ENCODE results near the gene MRPS25. TPM values are rescaled to one million over a fixed set of nuclear protein-coding genes. Genes with fewer than 3 reads are reported as not detected.

The MRPS25 gene
- total RNA-seq, 1 experiment from 2014 or later = 58.3 TPM

DNA sequence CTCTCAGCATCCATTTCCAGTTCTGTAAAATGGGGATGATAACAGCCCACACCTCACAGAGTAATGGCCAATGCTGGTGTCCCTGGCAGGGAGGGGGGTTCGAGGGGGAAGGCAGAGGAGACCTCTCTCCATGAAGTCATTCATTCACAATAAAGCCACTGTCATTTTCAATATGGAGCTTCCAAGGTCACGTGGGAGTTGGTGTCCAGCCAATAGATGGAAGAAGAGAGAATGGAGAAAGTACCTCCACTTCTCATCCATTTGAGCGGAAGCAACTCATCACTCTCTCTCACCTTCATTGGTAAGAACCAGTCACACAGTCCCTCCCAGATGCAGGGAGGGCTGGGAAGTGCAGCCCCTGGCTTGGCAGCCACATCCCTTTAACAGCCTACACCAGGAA, 48.8 kb upstream of the MRPS25 start (continued):
- TF ChIP-seq CTCF (IDR thresholded peaks at IDR 0.05 in 2 of 3, conservative IDR thresholded peaks at IDR 0.05 in 1 of 3; ENCODE audit: borderline replicate concordance in 1 of 3, insufficient read depth in 1 of 3, low read depth in 2 of 3, low read length in 2 of 3) (no peak), FOSL1 (IDR thresholded peaks at IDR 0.05; ENCODE audit: low read depth) (no peak), JUND (IDR thresholded peaks at IDR 0.05) (no peak), RAD21 (IDR thresholded peaks at IDR 0.05; ENCODE audit: low read depth) (no peak), TCF7L2 (IDR thresholded peaks at IDR 0.05; ENCODE audit: borderline replicate concordance, extremely low read depth, insufficient read depth, insufficient read length) (no peak), CBX3 (IDR thresholded peaks at IDR 0.05; ENCODE audit: low read depth) (no peak), ZNF274 (IDR thresholded peaks at IDR 0.05; ENCODE audit: low read depth, low read length) (no peak)

- no TSS peak for BruUV-seq (replicated peaks)
- H3K27me3 ChIP-seq (ENCODE audit: insufficient read depth, low read length) = no peaks in the 10 kb centered on the region
- ATAC-seq (no peak), DNase-seq (ENCODE audit: low read depth, low spot score) (no peak)
- no peak overlapping the region for H3K4me3 ChIP-seq (replicated peaks in 1 of 2; ENCODE audit: low read depth in 1 of 2, low read length in 2 of 2)
- no peaks in the 10 kb centered on the region for H3K79me2 ChIP-seq (ENCODE audit: insufficient read depth, low read length)
- POLR2A ChIA-PET = no interaction called here
- CTCF ChIA-PET = no interaction called here
- no peaks in the 10 kb centered on the region for H3K9me3 ChIP-seq (ENCODE audit: control insufficient read depth in 1 of 2, insufficient read depth in 1 of 2, low read depth in 1 of 2, low read length in 2 of 2)
- intact Hi-C loops (cut with micrococcal nuclease) = no loop called here
- H3K9ac ChIP-seq (ENCODE audit: low read length) = no peak overlapping the region
- RAD21 ChIA-PET (ENCODE audit: low non-redundant PET in 1 of 2, low total read pairs in 2 of 2, uncharacterized antibody in 2 of 2, unreplicated experiment in 2 of 2) = no interaction called here
- no peaks in the 10 kb centered on the region for H3K9me2 ChIP-seq (ENCODE audit: insufficient read depth)
- H2AFZ ChIP-seq (ENCODE audit: low read depth, low read length, poor library complexity, severe bottlenecking) = no peak overlapping the region
- peaks cover 0 to 1% of the 10 kb centered on the region in 2 experiments; a peak in 1 of 4 replicates for H3K4me1 ChIP-seq (ENCODE audit: control insufficient read depth in 1 of 2, insufficient read depth in 2 of 2, low read length in 2 of 2)
- no peak overlapping the region for H3K27ac ChIP-seq (ENCODE audit: low read depth, low read length)
- no peaks in the 10 kb centered on the region for H4K20me1 ChIP-seq (ENCODE audit: insufficient read depth)
- H3K36me3 ChIP-seq (ENCODE audit: control insufficient read depth in 1 of 2, insufficient read depth in 2 of 2, low read length in 2 of 2) = no peaks in the 10 kb centered on the region
- H3K4me2 ChIP-seq (ENCODE audit: low read length) = no peak overlapping the region
- no peak for TF ChIP-seq POLR2AphosphoS5 (IDR thresholded peaks at IDR 0.05; ENCODE audit: low read depth, low read length)
- no peak for TF ChIP-seq SRF (IDR thresholded peaks at IDR 0.05; ENCODE audit: low read depth)
- TF ChIP-seq RAD21 (IDR thresholded peaks at IDR 0.05; ENCODE audit: low read depth) = no peak
- TF ChIP-seq, protein P1, sequence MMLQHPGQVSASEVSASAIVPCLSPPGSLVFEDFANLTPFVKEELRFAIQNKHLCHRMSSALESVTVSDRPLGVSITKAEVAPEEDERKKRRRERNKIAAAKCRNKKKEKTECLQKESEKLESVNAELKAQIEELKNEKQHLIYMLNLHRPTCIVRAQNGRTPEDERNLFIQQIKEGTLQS (IDR thresholded peaks at IDR 0.05) = no peak
- TF ChIP-seq SIN3A (IDR thresholded peaks at IDR 0.05; ENCODE audit: low read depth) = no peak
- no peak for TF ChIP-seq CBX3 (IDR thresholded peaks at IDR 0.05; ENCODE audit: low read depth)
- TF ChIP-seq, protein P2, sequence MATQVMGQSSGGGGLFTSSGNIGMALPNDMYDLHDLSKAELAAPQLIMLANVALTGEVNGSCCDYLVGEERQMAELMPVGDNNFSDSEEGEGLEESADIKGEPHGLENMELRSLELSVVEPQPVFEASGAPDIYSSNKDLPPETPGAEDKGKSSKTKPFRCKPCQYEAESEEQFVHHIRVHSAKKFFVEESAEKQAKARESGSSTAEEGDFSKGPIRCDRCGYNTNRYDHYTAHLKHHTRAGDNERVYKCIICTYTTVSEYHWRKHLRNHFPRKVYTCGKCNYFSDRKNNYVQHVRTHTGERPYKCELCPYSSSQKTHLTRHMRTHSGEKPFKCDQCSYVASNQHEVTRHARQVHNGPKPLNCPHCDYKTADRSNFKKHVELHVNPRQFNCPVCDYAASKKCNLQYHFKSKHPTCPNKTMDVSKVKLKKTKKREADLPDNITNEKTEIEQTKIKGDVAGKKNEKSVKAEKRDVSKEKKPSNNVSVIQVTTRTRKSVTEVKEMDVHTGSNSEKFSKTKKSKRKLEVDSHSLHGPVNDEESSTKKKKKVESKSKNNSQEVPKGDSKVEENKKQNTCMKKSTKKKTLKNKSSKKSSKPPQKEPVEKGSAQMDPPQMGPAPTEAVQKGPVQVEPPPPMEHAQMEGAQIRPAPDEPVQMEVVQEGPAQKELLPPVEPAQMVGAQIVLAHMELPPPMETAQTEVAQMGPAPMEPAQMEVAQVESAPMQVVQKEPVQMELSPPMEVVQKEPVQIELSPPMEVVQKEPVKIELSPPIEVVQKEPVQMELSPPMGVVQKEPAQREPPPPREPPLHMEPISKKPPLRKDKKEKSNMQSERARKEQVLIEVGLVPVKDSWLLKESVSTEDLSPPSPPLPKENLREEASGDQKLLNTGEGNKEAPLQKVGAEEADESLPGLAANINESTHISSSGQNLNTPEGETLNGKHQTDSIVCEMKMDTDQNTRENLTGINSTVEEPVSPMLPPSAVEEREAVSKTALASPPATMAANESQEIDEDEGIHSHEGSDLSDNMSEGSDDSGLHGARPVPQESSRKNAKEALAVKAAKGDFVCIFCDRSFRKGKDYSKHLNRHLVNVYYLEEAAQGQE (IDR thresholded peaks at IDR 0.05; ENCODE audit: low read depth) = no peak
- TF ChIP-seq JUND (IDR thresholded peaks at IDR 0.05) = no peak
- TF ChIP-seq SP1 (IDR thresholded peaks at IDR 0.05; ENCODE audit: low read depth) = no peak
- TF ChIP-seq POLR2A (IDR thresholded peaks at IDR 0.05; ENCODE audit: borderline replicate concordance, extremely low read depth, insufficient read depth, insufficient read length) = no peak
- no peak for TF ChIP-seq ZNF274 (IDR thresholded peaks at IDR 0.05; ENCODE audit: low read depth, low read length)
- TF ChIP-seq YY1 (IDR thresholded peaks at IDR 0.05; ENCODE audit: extremely low read depth, insufficient replicate concordance, low read depth, low read length) = no peak
- TF ChIP-seq FOSL1 (IDR thresholded peaks at IDR 0.05; ENCODE audit: low read depth) = no peak
- no peak for TF ChIP-seq TCF7L2 (IDR thresholded peaks at IDR 0.05; ENCODE audit: borderline replicate concordance, extremely low read depth, insufficient read depth, insufficient read length)
- TF ChIP-seq EZH2phosphoT487 (IDR thresholded peaks at IDR 0.05; ENCODE audit: borderline replicate concordance) = no peak
- TF ChIP-seq, protein P3, sequence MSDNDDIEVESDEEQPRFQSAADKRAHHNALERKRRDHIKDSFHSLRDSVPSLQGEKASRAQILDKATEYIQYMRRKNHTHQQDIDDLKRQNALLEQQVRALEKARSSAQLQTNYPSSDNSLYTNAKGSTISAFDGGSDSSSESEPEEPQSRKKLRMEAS (IDR thresholded peaks at IDR 0.05) = no peak
- TF ChIP-seq CTCF (IDR thresholded peaks at IDR 0.05 in 2 of 3, conservative IDR thresholded peaks at IDR 0.05 in 1 of 3; ENCODE audit: borderline replicate concordance in 1 of 3, insufficient read depth in 1 of 3, low read depth in 2 of 3, low read length in 2 of 3) = no peak
These were observed 48.4 kb upstream of the MRPS25 start for GRCh38 chr3:15113471-15113870.
